GM18507 (cell line): ENCODE data around the gene PLA2G12B.

Experiments used
- DNase-seq: peaks from one replicate; pipeline ENCODE4 v3.0.0; 2011; ENCODE audit warnings: low read depth; ENCODE audit not compliant: insufficient read length; ENCODE audit errors: extremely low spot score
- FAIRE-seq: peaks from 2 replicates; lab custom pipeline; 2011; peaks lifted over from hg19 to GRCh38; lab: Jason Lieb, UNC

The PLA2G12B gene

GRCh38 chr10:72899545-72899944, 55.1 kb downstream of the PLA2G12B start:
- no peak for FAIRE-seq

GRCh38 chr10:72898616-72899015, 56.0 kb downstream of the PLA2G12B start:
- DNase-seq (no peak), FAIRE-seq (no peak)

More at GRCh38 chr10:72899545-72899944, 55.1 kb downstream of the PLA2G12B start:
- DNase-seq, result no peak

GRCh38 chr10:72895236-72895850, 59.3 kb downstream of the PLA2G12B start:
- FAIRE-seq (no peak), DNase-seq (no peak)

GRCh38 chr10:72893136-72893798, 61.3 kb downstream of the PLA2G12B start, which contains the start of gene OIT3:
Gene OIT3 (plus strand): TSS chr10:72893739. CDS start chr10:72893799, 60 bp downstream.
- no peak for DNase-seq
- FAIRE-seq, result no peak

GRCh38 chr10:72890086-72890485, 64.5 kb downstream of the PLA2G12B start:
- no peak for DNase-seq
- no peak for FAIRE-seq

- DNase-seq (no peak), FAIRE-seq (no peak)
Measured at GRCh38 chr10:72889391-72889831, 65.2 kb downstream of the PLA2G12B start.

GRCh38 chr10:72888151-72888638, 66.4 kb downstream of the PLA2G12B start:
- DNase-seq (no peak), FAIRE-seq (no peak)

GRCh38 chr10:72887043-72887442, 67.6 kb downstream of the PLA2G12B start:
- FAIRE-seq (no peak), DNase-seq (no peak)

- FAIRE-seq, result no peak
Measured at GRCh38 chr10:72886621-72887020, 68.0 kb downstream of the PLA2G12B start.

GRCh38 chr10:72885953-72886352, 68.7 kb downstream of the PLA2G12B start:
- FAIRE-seq, result no peak

More at GRCh38 chr10:72886621-72887020, 68.0 kb downstream of the PLA2G12B start:
- DNase-seq, result no peak

More at GRCh38 chr10:72885953-72886352, 68.7 kb downstream of the PLA2G12B start:
- DNase-seq, result no peak
